Keratinocyte (primary cell): ENCODE data around the gene RIPK3.

Experiments
- EZH2 ChIP-seq: IDR thresholded peaks from one replicate; pipeline ENCODE4 v1.6.1; 2012; ENCODE audit warnings: inconsistent platforms, mild to moderate bottlenecking, low read length, moderate library complexity
- TF ChIP-seq, protein P1 (sequence below), 3 experiments: IDR thresholded peaks in 1 of 3; conservative IDR thresholded peaks in 1 of 3; optimal IDR thresholded peaks in 1 of 3; 2 replicates in 2 of 3; 3 replicates in 1 of 3; pipeline versions ENCODE3 to v1.5.1; 2011; ENCODE audit warnings: low read length in 3 of 3, mild to moderate bottlenecking in 3 of 3, moderate library complexity in 2 of 3, control low read depth in 1 of 3, inconsistent platforms in 1 of 3; ENCODE audit not compliant: insufficient read depth in 2 of 3; ENCODE audit errors: extremely low read depth in 1 of 3

DNA sequence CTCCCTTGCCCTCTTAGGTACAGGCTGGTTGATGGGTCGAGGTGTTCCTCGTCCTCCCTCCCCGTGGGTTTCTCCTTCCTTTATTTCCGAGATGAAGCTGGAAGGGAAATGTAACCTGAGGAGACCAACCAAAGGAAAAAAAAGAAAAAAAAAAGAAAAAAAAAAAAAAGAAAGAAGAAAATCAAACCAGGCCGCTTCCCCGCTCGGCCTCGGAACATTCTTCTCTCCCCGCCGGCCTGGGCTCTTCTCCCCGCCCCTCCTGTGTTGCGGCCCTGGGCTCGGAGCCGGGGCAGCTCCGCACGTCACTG lies 26.6 kb upstream of the RIPK3 start:
- TF ChIP-seq, protein P1, sequence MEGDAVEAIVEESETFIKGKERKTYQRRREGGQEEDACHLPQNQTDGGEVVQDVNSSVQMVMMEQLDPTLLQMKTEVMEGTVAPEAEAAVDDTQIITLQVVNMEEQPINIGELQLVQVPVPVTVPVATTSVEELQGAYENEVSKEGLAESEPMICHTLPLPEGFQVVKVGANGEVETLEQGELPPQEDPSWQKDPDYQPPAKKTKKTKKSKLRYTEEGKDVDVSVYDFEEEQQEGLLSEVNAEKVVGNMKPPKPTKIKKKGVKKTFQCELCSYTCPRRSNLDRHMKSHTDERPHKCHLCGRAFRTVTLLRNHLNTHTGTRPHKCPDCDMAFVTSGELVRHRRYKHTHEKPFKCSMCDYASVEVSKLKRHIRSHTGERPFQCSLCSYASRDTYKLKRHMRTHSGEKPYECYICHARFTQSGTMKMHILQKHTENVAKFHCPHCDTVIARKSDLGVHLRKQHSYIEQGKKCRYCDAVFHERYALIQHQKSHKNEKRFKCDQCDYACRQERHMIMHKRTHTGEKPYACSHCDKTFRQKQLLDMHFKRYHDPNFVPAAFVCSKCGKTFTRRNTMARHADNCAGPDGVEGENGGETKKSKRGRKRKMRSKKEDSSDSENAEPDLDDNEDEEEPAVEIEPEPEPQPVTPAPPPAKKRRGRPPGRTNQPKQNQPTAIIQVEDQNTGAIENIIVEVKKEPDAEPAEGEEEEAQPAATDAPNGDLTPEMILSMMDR (optimal IDR thresholded peaks at IDR 0.05 in 1 of 3, IDR thresholded peaks at IDR 0.05 in 1 of 3, conservative IDR thresholded peaks at IDR 0.05 in 1 of 3; ENCODE audit: extremely low read depth in 1 of 3, insufficient read depth in 2 of 3, low read length in 3 of 3), result no peak
- no peak for TF ChIP-seq EZH2
